Mesenchymal stem cell (in vitro differentiated cells and primary cell): ENCODE results near the gene BAIAP2.

Source experiments
- DNase-seq: peaks from one replicate; pipeline ENCODE4 v3.0.0-alpha.2; 2013
- H2AFZ ChIP-seq: one replicate; pipeline ENCODE4 v1.6.1; 2013; ENCODE audit warnings: low read depth, mild to moderate bottlenecking, control low read depth, inconsistent platforms, low read length, moderate library complexity
- H2AK5ac ChIP-seq: 2 replicates; pipeline ENCODE4 v1.6.1; 2013; ENCODE audit warnings: low read length, moderate library complexity, mild to moderate bottlenecking, inconsistent platforms; ENCODE audit not compliant: severe bottlenecking
- H2BK120ac ChIP-seq: one replicate; pipeline ENCODE4 v1.6.1; 2013; ENCODE audit warnings: low read depth, mild to moderate bottlenecking, inconsistent platforms, low read length, moderate library complexity
- H2BK12ac ChIP-seq, 2 experiments: one replicate each; pipeline ENCODE4 v1.6.1; 2013; ENCODE audit warnings: inconsistent platforms in 2 of 2, low read length in 2 of 2, mild to moderate bottlenecking in 2 of 2, moderate library complexity in 2 of 2, control low read depth in 1 of 2
- H2BK15ac ChIP-seq: one replicate; pipeline ENCODE4 v1.6.1; 2013; ENCODE audit warnings: mild to moderate bottlenecking, low read depth, inconsistent platforms; ENCODE audit not compliant: poor library complexity, severe bottlenecking
- H2BK5ac ChIP-seq: 2 replicates; pipeline ENCODE4 v1.6.1; 2013; ENCODE audit warnings: low read depth, mild to moderate bottlenecking, low read length, control low read depth, inconsistent platforms; ENCODE audit not compliant: poor library complexity, severe bottlenecking
- H3K14ac ChIP-seq, 2 experiments: one replicate each; pipeline ENCODE4 v1.6.1; 2013; ENCODE audit warnings: inconsistent platforms in 2 of 2, low read length in 2 of 2, control low read depth in 1 of 2, mild to moderate bottlenecking in 1 of 2, moderate library complexity in 1 of 2
- H3K18ac ChIP-seq, 2 experiments: one replicate each; pipeline ENCODE4 v1.6.1; 2013; ENCODE audit warnings: inconsistent platforms in 2 of 2, low read length in 2 of 2, control low read depth in 1 of 2, low read depth in 1 of 2, mild to moderate bottlenecking in 1 of 2
- H3K23ac ChIP-seq, 2 experiments: one replicate each; pipeline ENCODE4 v1.6.1; 2013; ENCODE audit warnings: inconsistent platforms in 2 of 2, low read length in 2 of 2, mild to moderate bottlenecking in 2 of 2, moderate library complexity in 2 of 2, control low read depth in 1 of 2
- H3K27ac ChIP-seq: 2 replicates; pipeline ENCODE4 v1.5.1; 2013; ENCODE audit warnings: mild to moderate bottlenecking, moderate library complexity, low read length, control low read depth, inconsistent platforms; ENCODE audit not compliant: poor library complexity, severe bottlenecking
- H3K27me3 ChIP-seq, 2 experiments: 2 replicates each; pipeline versions ENCODE4 v1.6.1 to v1.7.0; 2013; ENCODE audit warnings: low read length in 2 of 2, mild to moderate bottlenecking in 2 of 2, moderate library complexity in 2 of 2, control low read depth in 1 of 2, inconsistent platforms in 1 of 2; ENCODE audit not compliant: control insufficient read depth in 1 of 2, insufficient read depth in 1 of 2
- H3K36me3 ChIP-seq, 2 experiments: 2 replicates each; pipeline versions ENCODE4 v1.6.1 to v1.7.0; 2013; ENCODE audit warnings: low read length in 2 of 2, control low read depth in 1 of 2, inconsistent platforms in 1 of 2, low read depth in 1 of 2, mild to moderate bottlenecking in 1 of 2; ENCODE audit not compliant: insufficient read depth in 2 of 2, control insufficient read depth in 1 of 2
- H3K4ac ChIP-seq, 2 experiments: one replicate each; pipeline ENCODE4 v1.6.1; 2013; ENCODE audit warnings: inconsistent platforms in 2 of 2, low read length in 2 of 2, mild to moderate bottlenecking in 2 of 2, moderate library complexity in 2 of 2, control low read depth in 1 of 2, low read depth in 1 of 2
- H3K4me1 ChIP-seq: 2 replicates; pipeline ENCODE4 v1.6.1; 2013; ENCODE audit warnings: low read depth, low read length, control low read depth; ENCODE audit not compliant: control insufficient read depth, insufficient read depth
- H3K4me2 ChIP-seq: 2 replicates; pipeline ENCODE4 v1.6.1; 2013; ENCODE audit warnings: low read length, mild to moderate bottlenecking, inconsistent platforms; ENCODE audit not compliant: poor library complexity, severe bottlenecking
- H3K4me3 ChIP-seq, 2 experiments: 2 replicates each; pipeline versions ENCODE4 v1.5.1 to v1.7.0; 2013; ENCODE audit warnings: low read length in 2 of 2, mild to moderate bottlenecking in 2 of 2, control low read depth in 1 of 2, low read depth in 1 of 2; ENCODE audit not compliant: insufficient read depth in 1 of 2
- H3K79me1 ChIP-seq: replicated peaks from 2 replicates; pipeline ENCODE4 v1.6.1; 2013; ENCODE audit warnings: mild to moderate bottlenecking, control low read depth, low read length, inconsistent platforms; ENCODE audit not compliant: poor library complexity, severe bottlenecking
- H3K9ac ChIP-seq: 2 replicates; pipeline ENCODE4 v1.7.0; 2013; ENCODE audit warnings: mild to moderate bottlenecking, low read length, moderate library complexity
- H3K9me3 ChIP-seq: 2 replicates; pipeline ENCODE4 v1.7.0; 2013; ENCODE audit warnings: mild to moderate bottlenecking, low read length; ENCODE audit not compliant: control insufficient read depth
- H4K8ac ChIP-seq: one replicate; pipeline ENCODE4 v1.6.1; 2013; ENCODE audit warnings: inconsistent platforms, mild to moderate bottlenecking, low read length, moderate library complexity
- H4K91ac ChIP-seq: one replicate; pipeline ENCODE4 v1.6.1; 2013; ENCODE audit warnings: mild to moderate bottlenecking, low read length, inconsistent platforms
- WGBS: methylation state at CpG from one replicate; pipeline ENCODE4 v1.1.7; 2013; ENCODE audit warnings: mixed read lengths; 5-methylcytosine and 5-hydroxymethylcytosine counted together

BAIAP2 gene

GRCh38 chr17:80989586-80989913 lies 45.4 kb upstream of the BAIAP2 start:
- Histone ChIP-seq H3K36me3 (peaks cover 0 to 6% of the 10 kb centered on the region in 2 experiments), H2AFZ (no peak overlapping the region), H3K18ac (peak overlapping the region in 1 of 2 experiments; percentile 63), H2BK15ac (no peak overlapping the region), H4K8ac (peak overlapping the region; percentile 70), H3K4me2 (no peak overlapping the region), H3K4ac (no peak overlapping the region), H3K79me1 (peaks cover 13% of the 10 kb centered on the region), H4K91ac (no peak overlapping the region), H3K14ac (no peak overlapping the region), H3K9me3 (no peaks in the 10 kb centered on the region), H2BK120ac (no peak overlapping the region), H3K4me3 (no peak overlapping the region), H3K4me1 (peaks cover 24% of the 10 kb centered on the region), H3K27ac (no peak overlapping the region), H2AK5ac (peak overlapping the region; percentile 4), H3K27me3 (no peaks in the 10 kb centered on the region), H3K9ac (no peak overlapping the region), H3K23ac (no peak overlapping the region), H2BK12ac (no peak overlapping the region), H2BK5ac (no peak overlapping the region)
- no peak for DNase-seq
- 87% methylated on average over 11 of the region's 11 CpGs for WGBS

DNA sequence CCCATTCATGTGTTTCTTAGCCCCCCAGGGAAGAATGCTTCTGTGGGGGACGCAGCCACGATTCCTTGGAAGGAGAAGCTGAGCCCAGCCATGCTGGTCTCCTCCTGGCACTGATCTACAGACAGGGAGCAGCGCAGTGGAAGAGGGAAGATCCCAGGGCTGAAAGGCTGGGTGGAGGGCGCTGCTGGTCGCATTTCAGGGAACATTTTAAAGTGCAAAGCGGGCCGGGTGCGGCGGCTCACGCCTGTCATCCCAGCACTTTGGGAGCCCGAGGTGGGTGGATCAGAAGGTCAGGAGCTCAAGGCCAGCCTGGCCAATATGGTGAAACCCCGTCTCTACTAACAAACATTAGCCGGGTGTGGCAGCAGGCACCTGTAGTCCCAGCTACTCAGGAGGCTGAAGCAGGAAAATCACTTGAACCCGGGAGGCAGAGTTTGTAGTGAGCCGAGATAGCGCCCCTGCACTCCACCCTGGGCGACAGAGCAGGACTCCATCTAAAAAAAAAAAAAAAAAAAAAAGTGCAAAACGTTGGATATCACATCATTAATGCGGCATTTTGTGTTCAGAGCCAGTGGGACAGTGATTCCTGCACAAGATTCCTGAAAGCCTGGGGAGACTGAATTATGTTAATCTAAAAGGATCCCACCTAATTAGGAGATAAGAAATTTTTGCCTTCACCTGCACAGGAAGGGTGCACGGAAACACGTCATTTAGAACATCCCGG lies 43.9 kb upstream of the BAIAP2 start:
- Histone ChIP-seq H3K27me3 (no peaks in the 10 kb centered on the region), H2BK120ac (peak overlapping the region; percentile 64), H3K4me3 (peak overlapping the region; percentile 82 to 85), H3K27ac (no peak overlapping the region), H3K4me1 (peaks cover 21% of the 10 kb centered on the region), H2BK5ac (no peak overlapping the region), H4K91ac (no peak overlapping the region), H3K4me2 (peak overlapping the region; percentile 67), H3K4ac (peak overlapping the region; percentile 31 to 81), H3K14ac (no peak overlapping the region), H3K79me1 (peaks cover 13% of the 10 kb centered on the region), H3K9me3 (no peaks in the 10 kb centered on the region), H4K8ac (peak overlapping the region; percentile 81), H2BK15ac (no peak overlapping the region), H3K23ac (no peak overlapping the region), H3K18ac (peak overlapping the region in 1 of 2 experiments; percentile 67), H2AFZ (peak overlapping the region; percentile 79), H3K9ac (peak overlapping the region; percentile 91), H2BK12ac (no peak overlapping the region), H3K36me3 (peaks cover 10 to 20% of the 10 kb centered on the region in 2 experiments), H2AK5ac (no peak overlapping the region)
- 57% methylated on average over 20 of the region's 22 CpGs for WGBS
- DNase-seq, result no peak

DNA sequence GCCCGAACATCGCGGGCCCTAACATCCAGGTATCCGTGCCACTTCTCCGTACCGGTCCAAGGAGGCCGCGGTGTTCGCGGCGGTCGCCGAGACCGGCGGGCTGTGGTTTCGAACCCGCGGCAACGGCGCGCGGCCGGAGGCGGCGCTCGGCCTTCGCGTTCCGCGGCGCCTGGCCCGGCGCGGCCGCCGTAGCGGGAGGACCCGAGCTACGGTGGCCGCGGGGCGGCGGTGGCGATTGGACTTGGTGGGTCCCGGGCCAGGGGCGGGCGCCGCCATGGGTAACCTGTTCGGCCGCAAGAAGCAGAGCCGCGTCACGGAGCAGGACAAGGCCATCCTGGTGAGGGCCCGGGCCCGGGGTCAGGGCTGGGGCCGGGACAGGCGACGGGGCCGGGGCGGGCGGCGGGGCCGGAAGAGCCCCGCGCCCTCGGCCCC lies 43.3 kb upstream of the BAIAP2 start, which contains the start of gene CHMP6:
Gene CHMP6 (plus strand): TSS at position 197 of the 432 bp plus-strand sequence. CDS start 78 bp downstream, at position 275.
- Histone ChIP-seq H3K4me2 (peak within 1 kb of the TSS; percentile 96), H3K4ac (peak within 1 kb of the TSS; percentile 31 to 81), H2BK5ac (no peak within 1 kb of the TSS), H4K91ac (peak within 1 kb of the TSS; percentile 74), H2BK12ac (no peak within 1 kb of the TSS), H4K8ac (peak within 1 kb of the TSS; percentile 90), H2AK5ac (no peak within 1 kb of the TSS), H3K36me3 (peaks cover 15 to 25% of the 10 kb centered on the region in 2 experiments), H2AFZ (peak within 1 kb of the TSS; percentile 79), H3K18ac (peak within 1 kb of the TSS; percentile 72 to 82), H3K4me1 (peaks cover 21% of the 10 kb centered on the region), H3K79me1 (peaks cover 13% of the 10 kb centered on the region), H3K23ac (peak within 1 kb of the TSS in 1 of 2 experiments; percentile 30), H2BK15ac (peak within 1 kb of the TSS; percentile 75), H3K9me3 (no peaks in the 10 kb centered on the region), H3K4me3 (peak within 1 kb of the TSS; percentile 82 to 85), H3K27ac (no peak within 1 kb of the TSS), H3K9ac (peak within 1 kb of the TSS; percentile 91), H2BK120ac (peak within 1 kb of the TSS; percentile 64), H3K14ac (no peak within 1 kb of the TSS), H3K27me3 (no peaks in the 10 kb centered on the region)
- DNase-seq, result peak; percentile 75
- WGBS, result 2% methylated on average over 19 of the region's 66 CpGs

- Histone ChIP-seq H3K9ac (peak overlapping the region; percentile 91), H3K27me3 (no peaks in the 10 kb centered on the region), H3K23ac (peak overlapping the region in 1 of 2 experiments; percentile 30), H3K4ac (peak overlapping the region in 1 of 2 experiments; percentile 81), H2AFZ (no peak overlapping the region), H4K8ac (peak overlapping the region; percentile 90), H2BK12ac (no peak overlapping the region), H3K18ac (peak overlapping the region; percentile 72 to 82), H3K9me3 (no peaks in the 10 kb centered on the region), H3K27ac (no peak overlapping the region), H4K91ac (peak overlapping the region; percentile 74), H3K36me3 (peaks cover 22 to 32% of the 10 kb centered on the region in 2 experiments), H3K79me1 (peaks cover 13% of the 10 kb centered on the region), H3K14ac (no peak overlapping the region), H3K4me2 (peak overlapping the region; percentile 96), H2BK15ac (peak overlapping the region; percentile 75), H2BK5ac (no peak overlapping the region), H2BK120ac (peak overlapping the region; percentile 57), H3K4me3 (peak overlapping the region; percentile 82 to 85), H3K4me1 (peaks cover 19% of the 10 kb centered on the region), H2AK5ac (no peak overlapping the region)
- 8% methylated on average over 73 of the region's 90 CpGs for WGBS
- peak; percentile 26 for DNase-seq
Measured at GRCh38 chr17:80992077-80992947, 42.6 kb upstream of the BAIAP2 start.
